Tibial nerve (tissue), 4 donors: ENCODE measurements around the gene AOAH. TPM values are rescaled to one million over a fixed set of nuclear protein-coding genes. Genes with fewer than 3 reads are reported as not detected.

Experiments
- DNase-seq, 2 donors: peaks; one replicate each; pipeline ENCODE4 v3.0.0-alpha.2; 2019; ENCODE audit warnings: low spot score in 2 of 2
- H3K27ac ChIP-seq, 4 donors: fragments of 200-600 bp; sonication (generic) in 3 of 4; one replicate each; pipeline ENCODE4 v1.5.1; 2017 to 2019; ENCODE audit warnings: mild to moderate bottlenecking in 1 of 4
- H3K27me3 ChIP-seq, 2 donors: fragments of 200-600 bp; sonication (generic) in 1 of 2; one replicate each; pipeline versions ENCODE4 v1.5.1 to v1.6.0; 2017 to 2019
- H3K36me3 ChIP-seq, 3 donors: fragments of 200-600 bp; sonication (generic); one replicate each; pipeline ENCODE4 v1.5.1; 2018 to 2019
- H3K4me1 ChIP-seq, 4 donors: fragments of 200-600 bp; sonication (generic) in 3 of 4; one replicate each; pipeline ENCODE4 v1.5.1; 2017 to 2019
- H3K4me3 ChIP-seq, 4 donors: fragments of 200-600 bp; sonication (generic) in 3 of 4; one replicate each; pipeline ENCODE4 v1.5.1; 2017 to 2019; ENCODE audit warnings: mild to moderate bottlenecking in 1 of 4, moderate library complexity in 1 of 4
- H3K9me3 ChIP-seq, 4 donors: fragments of 200-600 bp; sonication (generic) in 3 of 4; one replicate each; pipeline ENCODE4 v1.5.1; 2017 to 2019
- EP300 ChIP-seq, 2 donors: sonication (generic); formaldehyde crosslinking; IDR thresholded peaks; one replicate each; pipeline ENCODE4 v1.6.1; 2017; ENCODE audit warnings: antibody characterized with exemption in 2 of 2, mild to moderate bottlenecking in 1 of 2
- POLR2A ChIP-seq, 2 donors: fragments of 450-650 bp; IDR thresholded peaks; one replicate each; pipeline ENCODE4 v1.6.1; 2017; ENCODE audit warnings: antibody characterized with exemption in 2 of 2, mild to moderate bottlenecking in 2 of 2, moderate library complexity in 2 of 2
- WGBS, 2 donors: methylation state at CpG; one replicate each; pipeline ENCODE4 v1.1.5; 2018; 5-methylcytosine and 5-hydroxymethylcytosine counted together
- total RNA-seq, 4 donors: library from RNA; depleted of rRNA; stranded (reverse); fragments of >200 nt; gene quantifications; one replicate each; pipeline ENCODE4 v1.1.0, GENCODE V29; 2016
- TF ChIP-seq, protein P1 (sequence below), 5 experiments: fragments of 200-600 bp in 3 of 5; fragments of 450-650 bp in 2 of 5; sonication (generic) in 3 of 5; IDR thresholded peaks; one replicate each; pipeline ENCODE4 v1.5.1; 2016 to 2019; ENCODE audit warnings: antibody characterized with exemption in 5 of 5, mild to moderate bottlenecking in 3 of 5, moderate library complexity in 2 of 5

AOAH gene
- total RNA-seq, 4 donors from 2014 or later, result 7.5 to 17.8 (median 9.1) TPM

DNA sequence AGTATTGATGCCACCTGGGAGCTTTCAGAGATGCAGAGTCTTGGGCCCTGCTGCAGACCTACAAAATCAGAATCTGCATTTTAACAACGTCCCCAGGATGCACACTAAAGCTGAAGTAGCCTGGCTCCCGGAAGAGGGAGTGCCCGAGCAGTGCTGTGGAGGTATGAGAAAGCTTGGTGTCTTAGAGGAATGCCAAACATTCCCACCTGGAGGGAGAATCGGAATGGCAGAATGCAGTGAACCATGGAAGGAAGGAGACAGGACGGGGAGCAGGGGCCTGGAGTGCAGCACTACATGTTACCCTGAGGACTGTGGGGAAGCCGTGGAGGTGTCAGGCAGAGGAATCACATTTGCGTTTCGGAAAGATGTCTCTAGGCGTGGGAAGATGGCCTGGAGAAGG is 90.9 kb downstream of the AOAH start:
- WGBS, 2 donors, result 87 to 89% methylated on average over 9 of the region's 9 CpGs
- DNase-seq, result no peak
- TF ChIP-seq POLR2A (IDR thresholded peaks at IDR 0.05) (no peak), EP300 (IDR thresholded peaks at IDR 0.05) (no peak)
- TF ChIP-seq, protein P1, sequence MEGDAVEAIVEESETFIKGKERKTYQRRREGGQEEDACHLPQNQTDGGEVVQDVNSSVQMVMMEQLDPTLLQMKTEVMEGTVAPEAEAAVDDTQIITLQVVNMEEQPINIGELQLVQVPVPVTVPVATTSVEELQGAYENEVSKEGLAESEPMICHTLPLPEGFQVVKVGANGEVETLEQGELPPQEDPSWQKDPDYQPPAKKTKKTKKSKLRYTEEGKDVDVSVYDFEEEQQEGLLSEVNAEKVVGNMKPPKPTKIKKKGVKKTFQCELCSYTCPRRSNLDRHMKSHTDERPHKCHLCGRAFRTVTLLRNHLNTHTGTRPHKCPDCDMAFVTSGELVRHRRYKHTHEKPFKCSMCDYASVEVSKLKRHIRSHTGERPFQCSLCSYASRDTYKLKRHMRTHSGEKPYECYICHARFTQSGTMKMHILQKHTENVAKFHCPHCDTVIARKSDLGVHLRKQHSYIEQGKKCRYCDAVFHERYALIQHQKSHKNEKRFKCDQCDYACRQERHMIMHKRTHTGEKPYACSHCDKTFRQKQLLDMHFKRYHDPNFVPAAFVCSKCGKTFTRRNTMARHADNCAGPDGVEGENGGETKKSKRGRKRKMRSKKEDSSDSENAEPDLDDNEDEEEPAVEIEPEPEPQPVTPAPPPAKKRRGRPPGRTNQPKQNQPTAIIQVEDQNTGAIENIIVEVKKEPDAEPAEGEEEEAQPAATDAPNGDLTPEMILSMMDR (IDR thresholded peaks at IDR 0.05), result no peak
- H3K9me3 ChIP-seq, result no peaks in the 10 kb centered on the region
- no peak overlapping the region for H3K4me3 ChIP-seq
- H3K27ac ChIP-seq, result no peak overlapping the region
- no peaks in the 10 kb centered on the region for H3K27me3 ChIP-seq
- no peaks in the 10 kb centered on the region for H3K4me1 ChIP-seq
- H3K36me3 ChIP-seq, result no peaks in the 10 kb centered on the region

DNA sequence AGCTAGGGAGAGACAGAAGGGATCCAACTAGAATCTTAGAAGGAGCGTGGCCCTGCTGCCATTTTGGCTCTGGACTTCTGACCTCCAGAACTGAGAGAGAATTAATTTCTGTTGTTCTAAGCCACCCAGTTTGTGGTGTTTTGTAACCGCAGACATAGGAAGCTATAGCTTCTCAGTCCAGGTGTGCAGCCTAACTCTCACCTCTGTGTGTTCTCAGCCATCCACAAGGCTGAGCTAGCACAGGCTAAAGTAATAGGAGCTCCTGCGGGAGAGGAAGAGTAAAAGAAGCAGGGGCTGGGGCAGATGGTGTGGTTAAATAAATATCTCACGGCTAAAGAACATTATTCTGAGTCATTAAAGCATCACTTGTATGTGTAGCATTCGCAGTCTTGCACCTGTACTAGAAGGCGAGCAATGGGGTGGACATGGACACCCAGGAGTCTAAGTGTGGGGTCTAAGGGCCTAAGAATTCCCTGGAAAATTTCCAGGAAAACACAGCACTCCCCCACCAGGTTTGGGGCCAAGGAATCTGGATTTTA is 94.1 kb downstream of the AOAH start:
- WGBS, 2 donors, result 69 to 70% methylated on average over 6 of the region's 6 CpGs
- TF ChIP-seq, protein P1 (IDR thresholded peaks at IDR 0.05), result no peak
- TF ChIP-seq POLR2A (IDR thresholded peaks at IDR 0.05) (no peak), EP300 (IDR thresholded peaks at IDR 0.05) (no peak)

DNA sequence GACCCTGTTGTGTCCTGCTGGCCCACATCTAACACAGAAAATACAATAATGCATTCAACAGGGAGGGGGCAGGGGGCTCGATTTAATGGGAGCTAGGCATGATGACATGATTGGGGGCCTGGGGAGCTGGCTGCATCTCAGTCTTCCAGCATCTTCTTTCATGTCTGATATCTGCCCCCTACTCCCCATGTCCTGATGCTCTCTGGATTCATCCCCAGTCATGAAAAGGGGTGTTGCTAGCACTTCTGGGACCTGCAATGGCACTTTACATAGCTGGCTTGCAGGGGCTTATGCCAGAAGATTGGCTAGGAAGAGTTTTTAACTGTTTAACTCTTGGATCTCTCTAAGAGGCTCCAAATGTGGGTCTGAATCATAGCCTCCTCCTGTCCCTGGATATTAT is 94.9 kb downstream of the AOAH start:
- WGBS, 2 donors, result 48 to 54% methylated on average over 1 of the region's 1 CpG
- Histone ChIP-seq H3K4me1 (no peaks in the 10 kb centered on the region), H3K27ac (no peak overlapping the region), H3K4me3 (no peak overlapping the region), H3K27me3 (no peaks in the 10 kb centered on the region), H3K9me3 (no peaks in the 10 kb centered on the region), H3K36me3 (no peaks in the 10 kb centered on the region)
- no peak for DNase-seq
- TF ChIP-seq EP300 (IDR thresholded peaks at IDR 0.05) (no peak), POLR2A (IDR thresholded peaks at IDR 0.05) (no peak)
- TF ChIP-seq, protein P1 (IDR thresholded peaks at IDR 0.05), result no peak

More for the DNA sequence above, 94.1 kb downstream of the AOAH start:
- Histone ChIP-seq H3K27ac (no peak overlapping the region), H3K4me1 (no peaks in the 10 kb centered on the region), H3K9me3 (no peaks in the 10 kb centered on the region), H3K4me3 (no peak overlapping the region), H3K27me3 (no peaks in the 10 kb centered on the region), H3K36me3 (no peaks in the 10 kb centered on the region)
- DNase-seq, result no peak

DNA sequence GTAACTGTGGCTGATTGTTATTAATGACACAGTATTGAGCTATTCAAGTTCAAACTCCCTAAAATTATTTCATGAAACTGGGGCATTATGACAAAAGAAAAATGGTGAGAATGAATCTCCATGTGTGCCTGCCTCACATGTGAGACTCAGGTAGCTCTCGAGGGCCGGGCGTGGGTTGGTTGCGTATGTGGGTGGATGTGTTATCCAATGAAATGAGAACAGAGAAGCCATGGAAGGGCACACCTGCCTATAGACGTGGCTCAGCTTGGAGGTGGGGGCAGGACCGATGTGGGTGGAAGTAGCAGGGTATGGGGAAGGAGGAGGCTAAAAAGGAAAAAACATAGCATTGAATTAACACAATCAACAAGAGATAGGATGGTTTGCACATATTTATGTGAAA is 96.5 kb downstream of the AOAH start:
- H3K9me3 ChIP-seq, result no peaks in the 10 kb centered on the region
- peaks cover 0 to 10% (median 0%) of the 10 kb centered on the region in 4 donors for H3K4me1 ChIP-seq
- 91 to 92% methylated on average over 6 of the region's 6 CpGs for WGBS, 2 donors
- no peaks in the 10 kb centered on the region for H3K27me3 ChIP-seq
- no peak overlapping the region for H3K4me3 ChIP-seq
- TF ChIP-seq POLR2A (IDR thresholded peaks at IDR 0.05) (no peak), EP300 (IDR thresholded peaks at IDR 0.05) (no peak)
- H3K27ac ChIP-seq, result no peak overlapping the region
- no peaks in the 10 kb centered on the region for H3K36me3 ChIP-seq
- DNase-seq, result no peak

DNA sequence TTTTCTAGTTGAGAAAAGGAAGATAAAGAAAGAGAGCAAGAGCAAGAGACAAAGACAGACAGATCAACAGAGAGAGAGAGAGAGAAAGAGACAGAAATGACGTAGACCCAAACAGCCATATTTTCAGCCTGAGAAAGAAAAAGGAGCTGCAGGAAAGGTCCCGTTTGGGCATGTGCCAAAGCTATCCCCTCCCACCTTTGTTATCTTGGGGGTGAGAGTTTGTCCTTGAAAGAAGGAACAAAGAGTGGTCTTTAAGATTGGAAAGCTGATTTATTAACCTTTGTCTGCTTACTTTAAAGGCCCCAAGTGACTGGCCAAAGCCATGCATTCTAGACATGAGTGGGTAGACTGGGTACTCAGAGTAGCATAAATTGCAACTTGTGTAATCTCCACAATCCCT is 98.2 kb downstream of the AOAH start:
- Histone ChIP-seq H3K4me3 (no peak overlapping the region), H3K9me3 (no peaks in the 10 kb centered on the region), H3K27me3 (no peaks in the 10 kb centered on the region), H3K27ac (no peak overlapping the region), H3K4me1 (peaks cover 0 to 13% (median 0%) of the 10 kb centered on the region in 4 donors), H3K36me3 (no peaks in the 10 kb centered on the region)
- 31 to 47% methylated on average over 2 of the region's 2 CpGs for WGBS, 2 donors
- no peak for TF ChIP-seq POLR2A (IDR thresholded peaks at IDR 0.05)
- no peak for TF ChIP-seq EP300 (IDR thresholded peaks at IDR 0.05)
- TF ChIP-seq, protein P1 (IDR thresholded peaks at IDR 0.05), result no peak
- DNase-seq, result no peak

DNA sequence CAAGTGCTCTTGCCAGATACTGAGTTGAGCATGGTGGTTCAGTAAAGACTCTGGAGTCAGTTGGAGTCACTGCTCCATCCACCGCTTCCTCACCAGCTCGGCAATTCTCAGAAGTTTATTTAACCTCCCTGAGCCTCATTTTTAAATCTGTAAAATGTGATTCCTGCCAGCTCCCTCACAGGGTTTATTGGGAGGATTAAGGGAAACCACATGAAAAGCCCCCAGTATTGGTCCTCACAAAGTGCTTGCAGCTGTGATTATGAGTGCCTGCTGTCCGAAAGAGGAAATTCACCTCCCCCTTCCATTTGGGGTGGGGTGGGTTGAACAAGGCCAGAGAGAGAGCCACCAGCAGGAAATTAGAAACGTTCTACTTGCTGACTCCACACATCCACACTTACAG is 99.0 kb downstream of the AOAH start:
- Histone ChIP-seq H3K27ac (no peak overlapping the region), H3K27me3 (no peaks in the 10 kb centered on the region), H3K4me3 (no peak overlapping the region), H3K9me3 (no peaks in the 10 kb centered on the region), H3K36me3 (no peaks in the 10 kb centered on the region), H3K4me1 (peaks cover 0 to 13% (median 0%) of the 10 kb centered on the region in 4 donors)
- TF ChIP-seq EP300 (IDR thresholded peaks at IDR 0.05) (no peak), POLR2A (IDR thresholded peaks at IDR 0.05) (no peak)
- TF ChIP-seq, protein P1 (IDR thresholded peaks at IDR 0.05), result no peak
- no peak for DNase-seq
- 41 to 43% methylated on average over 4 of the region's 4 CpGs for WGBS, 2 donors
